Left kidney (tissue), 2 donors: ENCODE data around the gene PLAAT2. TPM values are rescaled to one million over a fixed set of nuclear protein-coding genes. Genes with fewer than 3 reads are reported as not detected.
"Not testable (repeated sequence)": the region's sequence is repeated elsewhere in the genome, so short reads cannot be mapped to it uniquely, and the experiment has no call there.

Source experiments
- DNase-seq: peaks from one replicate; pipeline ENCODE4 v3.0.0-alpha.2; 2013
- polyA plus RNA-seq: library from polyadenylated mRNA; unstranded; fragments of 120-200 nt; gene quantifications from one replicate; pipeline ENCODE4 v1.2.1, GENCODE V29; 2013; ENCODE audit not compliant: insufficient read length

PLAAT2 gene
- polyA plus RNA-seq, 1 donor: 0.88 TPM

DNA sequence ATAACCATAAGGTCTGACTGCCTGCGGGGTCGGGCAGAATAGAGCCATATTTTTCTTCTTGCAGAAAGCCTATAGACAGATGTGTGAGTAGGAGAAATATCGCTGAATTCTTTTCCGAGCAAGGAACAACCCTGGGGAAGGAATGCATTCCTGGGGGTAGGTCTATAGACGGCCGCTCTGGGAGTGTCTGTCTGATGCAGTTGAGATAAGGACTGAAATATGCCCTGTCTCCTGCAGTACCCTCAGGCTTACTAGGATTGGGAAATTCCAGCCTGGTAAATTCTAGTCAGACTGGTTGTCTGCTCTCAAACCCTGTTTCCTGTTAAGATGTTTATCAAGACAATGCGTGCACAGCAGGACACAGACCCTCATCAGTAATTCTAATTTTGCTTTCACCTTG lies 18.0 kb upstream of the PLAAT2 start:
- DNase-seq: not testable (repeated sequence)

- not testable (repeated sequence) for DNase-seq
Measured at GRCh38 chr11:63578882-63579281, 15.7 kb upstream of the PLAAT2 start.

- DNase-seq: no peak
Measured at GRCh38 chr11:63574856-63575602, 11.8 kb upstream of the PLAAT2 start.

DNA sequence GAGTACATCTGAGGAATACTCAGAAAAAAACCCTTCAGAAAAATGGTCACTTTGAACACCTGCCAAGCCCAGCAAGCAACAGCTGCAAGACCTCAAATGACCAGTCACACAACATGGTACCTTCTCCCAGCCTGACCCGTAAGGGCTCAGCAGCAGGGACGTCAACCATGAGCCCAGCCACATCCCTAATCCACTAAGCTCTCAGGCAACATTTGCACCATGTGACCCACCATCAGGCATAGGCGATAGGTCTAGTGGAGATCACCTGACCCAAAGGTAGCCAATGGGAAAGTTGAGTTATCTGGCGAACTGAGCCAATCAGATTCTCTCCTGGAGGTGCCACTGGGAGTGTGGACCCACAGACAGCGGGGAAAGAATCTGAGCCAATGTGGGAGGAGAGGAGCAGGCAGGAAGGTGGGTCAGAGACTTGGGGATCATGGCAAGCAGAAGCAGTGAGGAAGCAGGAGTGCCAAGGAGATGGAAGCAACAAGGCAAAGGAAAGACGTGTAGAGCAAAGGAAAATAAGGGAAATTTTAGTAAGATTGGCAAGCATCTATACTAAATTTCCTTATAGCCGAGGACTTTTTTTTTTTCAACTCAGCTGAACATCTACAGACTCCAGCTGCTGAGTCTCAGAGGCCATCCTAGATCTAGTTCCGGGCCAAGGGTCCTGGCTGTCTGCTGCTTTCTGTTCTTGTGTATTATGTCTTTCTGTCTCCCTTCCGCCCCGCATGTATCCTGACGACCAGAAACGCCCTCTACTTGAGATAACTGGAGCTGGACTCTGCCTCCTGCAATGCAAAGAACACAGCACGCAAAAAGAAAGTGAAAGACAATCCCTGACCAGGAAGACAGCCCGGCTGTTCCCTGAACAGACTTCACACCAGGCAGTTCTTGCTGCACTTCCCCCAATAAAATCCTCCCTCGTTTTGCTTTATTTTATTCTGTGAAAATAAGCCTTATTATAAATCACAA lies 11.0 kb upstream of the PLAAT2 start:
- DNase-seq: peak; percentile 62

DNA sequence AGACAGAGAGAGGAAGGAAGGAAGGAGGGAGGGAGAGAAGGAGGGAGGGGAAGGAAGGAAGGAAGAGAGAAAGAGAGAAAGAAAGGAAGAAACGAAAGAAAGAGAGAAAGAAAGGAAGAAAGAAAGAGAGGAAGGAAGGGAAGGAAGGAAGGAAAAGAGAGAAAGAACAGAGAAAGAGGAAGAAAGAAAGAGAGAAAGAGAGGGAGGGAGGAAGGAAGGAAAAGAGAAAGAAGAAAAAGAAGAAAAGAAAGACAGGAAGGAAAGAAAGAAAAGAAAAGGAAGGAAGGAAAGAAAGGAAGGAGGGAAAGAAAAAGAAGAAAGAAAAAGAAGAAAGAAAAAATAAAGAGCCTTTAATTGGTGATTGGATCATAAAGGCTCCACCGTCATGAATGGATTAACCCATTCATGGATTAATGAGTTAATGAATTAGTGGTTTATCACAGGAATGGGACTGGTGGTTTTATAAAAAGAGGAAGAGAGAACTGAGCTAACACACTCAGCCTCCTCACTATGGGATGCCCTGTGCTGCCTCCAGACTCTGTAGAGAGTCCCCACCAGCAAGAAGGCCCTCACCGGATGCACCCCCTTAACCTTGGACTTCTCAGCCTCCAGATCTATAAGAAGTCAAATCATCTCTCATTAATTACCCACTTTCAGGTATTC lies 9.0 kb upstream of the PLAAT2 start:
- DNase-seq: no peak

GRCh38 chr11:63569570-63569969 lies 6.4 kb upstream of the PLAAT2 start:
- no peak for DNase-seq

DNA sequence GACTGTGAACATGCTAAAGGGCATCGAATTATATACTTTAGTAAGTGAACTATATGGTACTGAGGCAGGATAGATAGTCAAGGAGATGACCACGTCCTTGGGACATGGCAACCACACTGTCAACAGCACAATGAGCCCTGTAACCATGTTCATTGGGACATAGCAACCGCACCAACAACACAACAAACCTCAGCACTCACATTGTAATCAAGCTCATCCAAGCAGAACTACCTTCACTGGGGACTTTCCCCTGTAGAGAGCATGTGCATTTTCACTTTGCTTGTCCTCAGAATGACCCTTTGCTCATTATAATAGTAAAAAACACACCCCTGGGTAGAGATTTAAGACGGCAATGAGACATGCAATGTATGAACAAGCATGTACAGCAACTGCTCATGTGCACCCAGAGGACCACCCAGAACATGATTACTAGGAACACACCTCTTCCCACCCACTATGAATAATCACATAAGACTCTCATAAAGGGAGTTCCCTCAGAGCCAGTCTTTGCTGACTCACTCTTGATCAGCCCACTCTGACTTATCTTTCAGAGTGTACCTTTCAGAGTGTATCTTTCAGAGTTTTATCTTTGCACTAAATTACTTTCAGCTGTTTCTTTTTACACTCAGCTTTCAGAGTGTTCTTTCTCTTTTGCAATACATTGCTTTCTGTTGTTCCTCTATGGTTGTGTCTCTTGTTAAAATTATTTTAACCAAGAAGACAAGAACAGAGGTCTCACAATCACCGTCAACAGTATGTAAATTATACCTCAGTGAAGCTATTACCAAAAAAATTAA lies 4.1 kb upstream of the PLAAT2 start:
- DNase-seq: peak; percentile 64

DNA sequence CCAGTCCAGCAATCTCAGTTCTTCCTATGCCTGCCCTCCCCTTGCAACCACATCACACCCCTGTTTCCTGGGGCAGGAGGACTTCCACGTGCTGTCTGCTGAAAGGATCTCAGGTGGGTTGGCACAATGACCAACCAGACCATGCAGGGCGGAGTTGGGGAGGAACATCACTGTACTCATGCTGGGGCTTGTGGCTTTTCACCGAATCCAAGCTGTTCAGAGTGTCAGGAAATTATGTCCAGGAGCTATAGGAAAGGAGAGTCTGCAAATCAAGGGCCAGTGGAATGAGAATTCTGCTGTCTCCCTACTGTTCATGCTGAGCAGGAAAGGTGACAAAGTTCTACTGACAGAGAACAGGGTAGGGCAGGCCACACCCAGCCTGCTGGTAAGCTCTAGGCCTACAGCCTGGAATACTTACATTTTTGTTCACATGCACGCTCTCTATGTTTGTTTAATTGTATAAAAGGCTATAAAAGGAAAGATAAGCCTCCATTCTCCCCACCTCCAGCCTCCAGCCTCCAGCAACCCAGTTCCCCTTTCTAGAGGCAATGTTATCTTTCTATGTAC lies 1.7 kb upstream of the PLAAT2 start:
- DNase-seq: no peak

DNA sequence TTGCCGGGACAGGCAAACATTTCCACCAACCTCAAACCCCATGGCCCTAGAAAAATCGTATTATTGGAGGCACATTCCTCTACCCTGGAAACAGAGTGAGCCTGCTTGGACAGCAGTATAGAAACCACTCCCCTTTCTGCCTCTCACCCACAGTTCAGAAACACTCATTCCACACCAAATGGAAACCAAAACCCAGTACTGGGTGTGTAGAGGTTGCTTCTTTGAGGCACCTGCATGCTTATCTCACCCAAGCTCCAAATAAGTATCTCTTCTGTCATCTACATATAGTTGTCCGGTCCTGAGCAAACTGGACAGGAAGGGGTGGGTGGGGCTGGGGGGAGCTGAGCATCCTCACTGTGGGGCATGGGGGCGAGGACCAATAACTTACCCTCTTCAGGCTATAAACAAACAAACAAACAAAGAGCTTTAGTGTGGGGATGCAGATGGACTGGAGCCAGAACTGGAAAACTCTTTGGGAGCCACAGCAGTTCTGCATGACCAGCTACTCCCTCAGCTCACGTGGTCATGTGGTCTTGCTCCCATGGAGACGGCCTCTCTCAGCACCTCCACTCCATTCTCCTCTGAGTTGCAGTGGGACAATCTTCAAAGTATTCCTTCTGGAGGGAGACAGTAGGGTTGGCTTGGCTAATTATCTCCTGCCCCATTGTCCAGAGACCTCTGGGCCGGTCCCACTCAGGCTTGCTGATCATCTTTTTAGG lies 1.0 kb upstream of the PLAAT2 start:
- DNase-seq: peak; percentile 46

GRCh38 chr11:63560506-63561180 lies 2.5 kb downstream of the PLAAT2 start:
- no peak for DNase-seq

DNA sequence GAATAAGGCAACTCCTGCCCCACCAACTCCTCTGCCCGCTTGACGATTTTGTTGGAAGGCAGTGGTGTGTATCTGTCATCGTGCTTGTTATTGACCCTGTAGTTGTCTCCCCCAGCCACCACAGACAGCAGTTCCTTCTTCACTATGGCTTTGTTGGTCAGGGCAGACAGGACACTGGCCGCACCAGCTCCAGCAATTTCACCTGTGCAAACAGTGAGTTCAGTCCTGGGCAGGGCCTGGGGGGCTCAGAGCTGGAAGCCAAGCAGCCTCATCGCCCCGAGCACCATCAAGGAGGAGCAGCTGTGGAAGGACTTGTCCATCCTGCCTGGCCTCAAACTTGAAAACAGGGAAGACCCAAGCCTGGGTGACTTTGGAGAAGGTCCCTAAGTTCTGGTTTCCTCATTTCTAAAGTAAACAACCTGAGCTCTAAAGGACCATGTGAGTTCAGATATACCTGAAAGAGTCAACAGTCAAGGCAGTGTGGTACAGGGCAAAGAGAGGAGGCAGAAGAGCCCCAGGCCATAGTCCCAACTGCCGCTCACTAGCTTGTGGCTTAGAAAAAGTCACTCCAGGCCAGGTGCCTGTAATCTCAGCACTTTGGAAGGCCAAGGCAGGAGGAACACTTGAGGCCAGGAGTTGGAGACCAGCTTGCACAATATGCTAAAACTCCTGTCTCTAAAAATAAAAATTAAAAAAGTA lies 4.6 kb downstream of the PLAAT2 start:
- DNase-seq: no peak

- no peak for DNase-seq
Measured at GRCh38 chr11:63557570-63557969, 5.6 kb downstream of the PLAAT2 start.

DNA sequence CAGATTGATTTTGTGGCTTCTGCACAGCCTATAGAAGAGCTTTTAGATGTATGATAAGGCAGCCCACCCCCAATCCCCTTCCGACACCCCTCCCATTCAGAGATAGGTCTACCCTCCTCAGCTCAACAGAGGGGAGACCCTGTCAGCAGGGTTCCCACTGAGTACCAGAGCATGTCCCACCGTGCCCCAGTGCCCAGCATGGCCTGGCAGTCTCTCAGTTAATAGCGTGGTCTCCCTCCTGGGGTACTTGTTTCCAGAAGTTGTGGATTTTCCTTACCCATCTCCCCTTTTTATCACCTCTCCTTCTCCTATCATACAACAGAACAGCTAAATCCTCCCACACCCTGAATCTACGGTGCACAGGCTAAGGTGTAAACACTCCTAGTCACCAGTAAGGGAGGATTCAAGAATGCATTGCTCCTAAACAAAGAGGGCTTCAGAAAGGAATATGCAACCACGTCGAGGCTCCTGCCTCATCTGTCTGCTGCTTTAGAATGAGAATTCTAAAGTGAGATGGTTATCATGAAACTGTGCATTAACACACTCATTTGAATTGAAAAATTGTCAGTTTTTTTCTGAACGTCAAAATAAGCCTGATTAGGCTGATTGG lies 6.7 kb downstream of the PLAAT2 start:
- DNase-seq: no peak

DNA sequence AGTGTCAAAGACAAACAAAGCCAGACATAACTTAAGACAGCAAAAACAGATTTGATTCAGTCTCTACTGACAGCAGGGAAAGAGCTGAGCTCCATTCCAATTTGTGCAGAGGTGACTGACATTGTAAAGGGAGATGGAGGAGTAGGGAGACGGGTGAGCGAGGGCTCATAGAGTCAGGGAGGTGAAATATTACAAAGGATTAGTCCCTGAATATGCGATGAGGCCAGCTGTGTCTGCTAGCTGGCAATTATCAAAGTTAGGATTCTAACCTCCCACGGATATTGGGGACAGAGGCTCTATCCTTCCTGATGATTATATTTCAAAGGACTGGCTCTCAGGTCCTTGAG lies 8.3 kb downstream of the PLAAT2 start:
- no peak for DNase-seq

GRCh38 chr11:63553759-63554158 lies 9.4 kb downstream of the PLAAT2 start:
- no peak for DNase-seq

DNA sequence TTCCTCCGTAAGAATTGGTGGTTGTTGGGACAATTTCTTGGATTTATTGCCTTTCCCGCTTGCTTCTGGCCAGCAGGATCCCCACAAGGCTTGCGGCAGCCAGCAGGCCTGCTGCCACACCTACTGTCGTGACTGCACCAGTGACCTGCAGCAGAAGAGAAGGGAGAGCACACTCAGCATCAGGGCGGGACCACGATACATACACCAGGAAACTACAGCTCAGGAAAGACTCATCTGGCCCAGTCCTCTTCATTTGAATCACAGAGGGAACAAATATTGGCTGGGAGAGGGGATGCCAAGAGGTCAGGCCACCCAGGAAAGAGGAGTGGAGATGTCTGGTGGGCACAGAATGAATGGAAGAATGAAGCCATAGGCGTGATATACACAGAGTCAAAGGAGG lies 10.3 kb downstream of the PLAAT2 start:
- no peak for DNase-seq

- no peak for DNase-seq
Measured at GRCh38 chr11:63551889-63552266, 11.3 kb downstream of the PLAAT2 start.

DNA sequence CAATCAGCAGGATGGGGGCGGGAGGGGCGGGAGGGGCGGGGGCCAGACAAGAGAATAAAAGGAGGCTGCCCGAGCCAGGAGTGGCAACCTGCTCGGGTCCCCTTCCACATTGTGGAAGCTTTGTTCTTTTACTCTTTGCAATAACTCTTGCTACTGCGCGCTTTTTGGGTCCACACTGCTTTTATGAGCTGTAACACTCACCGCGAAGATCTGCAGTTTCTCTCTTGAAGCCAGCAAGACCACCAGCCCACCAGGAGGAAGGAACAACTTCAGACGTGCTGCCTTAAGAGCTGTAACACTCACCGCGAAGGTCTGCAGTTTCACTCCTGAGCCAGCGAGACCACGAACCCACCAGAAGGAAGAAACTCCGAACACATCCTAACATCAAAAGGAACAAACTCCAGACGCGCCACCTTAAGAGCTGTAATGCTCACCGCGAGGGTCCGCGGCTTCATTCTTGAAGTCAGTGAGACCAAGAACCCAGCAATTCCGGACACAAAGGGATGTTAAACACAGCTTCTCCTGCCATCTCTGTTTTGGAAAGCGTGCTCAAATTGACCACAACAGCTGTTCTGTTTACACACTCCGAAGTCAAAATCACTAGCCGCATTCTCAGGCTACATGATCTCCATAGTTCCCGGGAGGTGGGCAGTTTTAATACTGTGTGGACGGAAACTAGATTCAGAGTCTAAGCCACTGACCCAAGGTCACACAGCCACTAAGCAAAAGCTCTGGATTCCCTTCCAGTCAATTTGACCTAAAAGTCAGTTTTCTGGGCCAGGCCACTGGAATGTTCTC lies 11.9 kb downstream of the PLAAT2 start:
- DNase-seq: no peak
